Ovary (tissue), 9 donors: ENCODE results near the gene EID3. TPM values are rescaled to one million over a fixed set of nuclear protein-coding genes. Genes with fewer than 3 reads are reported as not detected.

ENCODE experiments used
- DNase-seq, 5 donors: peaks; one replicate each; pipeline ENCODE4 v3.0.0-alpha.2; 2019 to 2020
- H3K27ac ChIP-seq, 2 donors: fragments of 200-600 bp; one replicate each; pipeline versions ENCODE4 v1.5.1 to v1.8.0; 2019 to 2022
- H3K27me3 ChIP-seq: fragments of 200-600 bp; one replicate; pipeline ENCODE4 v1.8.0; 2022
- H3K36me3 ChIP-seq: fragments of 200-600 bp; sonication (generic); one replicate; pipeline ENCODE4 v1.5.1; 2019
- H3K4me1 ChIP-seq: one replicate; pipeline ENCODE4 v1.8.1; 2013; ENCODE audit warnings: mild to moderate bottlenecking, moderate library complexity; ENCODE audit not compliant: insufficient read depth
- H3K4me3 ChIP-seq: fragments of 200-600 bp; sonication (generic); one replicate; pipeline ENCODE4 v1.5.1; 2017
- H3K9me3 ChIP-seq, 2 donors: fragments of 200-600 bp in 1 of 2; sonication (generic) in 1 of 2; one replicate each; pipeline versions ENCODE4 v1.5.1 to v1.8.1; 2013 to 2019; ENCODE audit warnings: mild to moderate bottlenecking in 1 of 2, moderate library complexity in 1 of 2
- EP300 ChIP-seq: sonication (generic); formaldehyde crosslinking; IDR thresholded peaks from one replicate; pipeline ENCODE4 v1.6.1; 2017; ENCODE audit warnings: antibody characterized with exemption
- POLR2A ChIP-seq: fragments of 450-650 bp; IDR thresholded peaks from one replicate; pipeline ENCODE4 v1.6.1; 2017; ENCODE audit warnings: antibody characterized with exemption, mild to moderate bottlenecking, moderate library complexity
- WGBS, 3 donors: extraction: QIAGEN DNeasy Blood & Tissue Kit in 1 of 3; methylation state at CpG; one replicate each; pipeline versions ENCODE4 v1.1.5 to v1.1.7; 2013 to 2017; 5-methylcytosine and 5-hydroxymethylcytosine counted together
- intact Hi-C, 4 donors: fragments of 100-400 bp; cut with DNase I; formaldehyde crosslinking; loops; one replicate each; pipeline versions ENCODE4 v1.11.0 to v1.15.1; 2022 to 2023
- polyA plus RNA-seq, 2 donors: library from polyadenylated mRNA; stranded (reverse); fragments of 200-250 nt in 1 of 2; fragments of 350-450 nt in 1 of 2; fragmentation: Illumina TruSeq in 1 of 2; extraction: RNeasy Lipid Tissue Mini Kit (QIAGEN cat#74804) in 1 of 2; gene quantifications; one replicate each; pipeline ENCODE4 v1.2.3, GENCODE V29; 2013 to 2014
- total RNA-seq, 7 donors: library from RNA; depleted of rRNA in 2 of 7; stranded (reverse); fragments of >200 nt in 2 of 7; fragmentation: NEBNext Ultra II Directional in 3 of 7; extraction: Animal tissue kit (Norgen Biotek cat#: 25700) in 3 of 7; gene quantifications; one replicate each; pipeline versions ENCODE4 v1.1.0 to v1.2.4, GENCODE V29; 2016 to 2023
- TF ChIP-seq, protein P1 (sequence below), 3 donors: fragments of 450-650 bp in 2 of 3; fragments of 200-600 bp in 1 of 3; IDR thresholded peaks; one replicate each; pipeline versions ENCODE4 v1.5.1 to v1.8.0; 2016 to 2022; ENCODE audit warnings: antibody characterized with exemption in 3 of 3, mild to moderate bottlenecking in 1 of 3
- donor health status: DM: no; HTN: no; CAD: no; lungs with moderate emphysema.
- donor health status: DM: no; HTN: no; CAD: no.
- donor health status: Bipolar disorder and iron deficiency.
- donor health status: DM: yes; HTN: yes; CAD: no.
- donor health status: DM: no; HTN: no; CAD: no.
- donor health status: DM: yes; HTN: yes; CAD: no.

EID3 gene
- total and polyA plus RNA-seq, 9 donors = 3.0 to 23.4 (median 6.2) TPM

DNA sequence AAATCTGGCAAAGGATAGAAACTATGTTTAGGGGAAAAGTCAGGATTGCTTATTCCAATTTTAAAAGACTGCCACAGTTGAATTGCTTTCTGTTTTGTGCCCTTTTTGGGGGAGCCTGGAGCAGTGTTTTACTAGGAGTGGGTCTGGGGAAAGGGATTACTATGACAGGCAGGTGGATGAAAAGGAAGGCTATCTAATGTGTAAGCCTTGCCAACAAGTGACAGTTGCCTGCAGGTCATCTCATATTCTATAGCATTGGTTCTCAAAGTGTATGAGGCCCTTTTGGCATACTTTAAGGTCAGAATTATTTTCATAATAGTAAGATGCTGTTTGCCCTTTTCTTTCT, 4.1 kb downstream of the EID3 start:
- Histone ChIP-seq H3K4me1 (peaks cover 10% of the 10 kb centered on the region), H3K4me3 (no peak overlapping the region), H3K27me3 (no peaks in the 10 kb centered on the region), H3K36me3 (no peaks in the 10 kb centered on the region), H3K9me3 (no peaks in the 10 kb centered on the region), H3K27ac (no peak overlapping the region)
- intact Hi-C loops = no loop called here
- no peak for DNase-seq
- TF ChIP-seq EP300 (no peak), POLR2A (no peak)
- TF ChIP-seq, protein P1, sequence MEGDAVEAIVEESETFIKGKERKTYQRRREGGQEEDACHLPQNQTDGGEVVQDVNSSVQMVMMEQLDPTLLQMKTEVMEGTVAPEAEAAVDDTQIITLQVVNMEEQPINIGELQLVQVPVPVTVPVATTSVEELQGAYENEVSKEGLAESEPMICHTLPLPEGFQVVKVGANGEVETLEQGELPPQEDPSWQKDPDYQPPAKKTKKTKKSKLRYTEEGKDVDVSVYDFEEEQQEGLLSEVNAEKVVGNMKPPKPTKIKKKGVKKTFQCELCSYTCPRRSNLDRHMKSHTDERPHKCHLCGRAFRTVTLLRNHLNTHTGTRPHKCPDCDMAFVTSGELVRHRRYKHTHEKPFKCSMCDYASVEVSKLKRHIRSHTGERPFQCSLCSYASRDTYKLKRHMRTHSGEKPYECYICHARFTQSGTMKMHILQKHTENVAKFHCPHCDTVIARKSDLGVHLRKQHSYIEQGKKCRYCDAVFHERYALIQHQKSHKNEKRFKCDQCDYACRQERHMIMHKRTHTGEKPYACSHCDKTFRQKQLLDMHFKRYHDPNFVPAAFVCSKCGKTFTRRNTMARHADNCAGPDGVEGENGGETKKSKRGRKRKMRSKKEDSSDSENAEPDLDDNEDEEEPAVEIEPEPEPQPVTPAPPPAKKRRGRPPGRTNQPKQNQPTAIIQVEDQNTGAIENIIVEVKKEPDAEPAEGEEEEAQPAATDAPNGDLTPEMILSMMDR (IDR thresholded peaks at IDR 0.05) = no peak

DNA sequence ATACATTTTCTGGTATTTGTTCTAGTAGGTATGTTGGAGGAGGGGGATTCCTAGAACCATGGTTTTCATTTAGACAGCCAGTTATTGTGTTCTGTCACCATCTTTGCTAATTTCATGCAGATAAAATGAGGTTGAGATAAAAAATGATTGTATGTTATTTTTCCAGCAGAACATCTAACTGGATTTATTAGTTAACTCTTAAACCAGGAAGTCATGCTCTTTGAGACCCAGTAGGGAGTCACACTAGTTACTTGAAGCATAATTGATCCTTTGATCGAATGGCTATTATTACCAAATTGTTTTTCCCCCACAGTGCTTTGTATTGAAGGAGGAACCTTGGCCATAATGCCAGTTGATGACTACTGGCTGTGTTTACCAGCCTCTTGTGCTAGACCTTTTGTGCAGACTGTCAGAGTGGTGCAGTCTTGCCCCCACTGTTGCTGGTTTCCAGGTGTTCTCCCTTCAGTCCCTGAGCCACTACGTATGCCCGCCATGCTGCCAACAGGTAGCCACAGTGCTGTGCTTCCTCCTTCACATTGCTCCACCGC, 6.0 kb downstream of the EID3 start:
- TF ChIP-seq POLR2A (no peak), EP300 (no peak)
- TF ChIP-seq, protein P1 (IDR thresholded peaks at IDR 0.05) = no peak
- no peak overlapping the region for H3K27ac ChIP-seq
- no peaks in the 10 kb centered on the region for H3K36me3 ChIP-seq
- intact Hi-C loops = no loop called here
- H3K4me3 ChIP-seq = no peak overlapping the region
- no peak for DNase-seq
- H3K4me1 ChIP-seq = peaks cover 8% of the 10 kb centered on the region
- no peaks in the 10 kb centered on the region for H3K9me3 ChIP-seq
- no peaks in the 10 kb centered on the region for H3K27me3 ChIP-seq
- 95 to 98% (median 96%) methylated on average over 4 of the region's 4 CpGs for WGBS, 3 donors

DNA sequence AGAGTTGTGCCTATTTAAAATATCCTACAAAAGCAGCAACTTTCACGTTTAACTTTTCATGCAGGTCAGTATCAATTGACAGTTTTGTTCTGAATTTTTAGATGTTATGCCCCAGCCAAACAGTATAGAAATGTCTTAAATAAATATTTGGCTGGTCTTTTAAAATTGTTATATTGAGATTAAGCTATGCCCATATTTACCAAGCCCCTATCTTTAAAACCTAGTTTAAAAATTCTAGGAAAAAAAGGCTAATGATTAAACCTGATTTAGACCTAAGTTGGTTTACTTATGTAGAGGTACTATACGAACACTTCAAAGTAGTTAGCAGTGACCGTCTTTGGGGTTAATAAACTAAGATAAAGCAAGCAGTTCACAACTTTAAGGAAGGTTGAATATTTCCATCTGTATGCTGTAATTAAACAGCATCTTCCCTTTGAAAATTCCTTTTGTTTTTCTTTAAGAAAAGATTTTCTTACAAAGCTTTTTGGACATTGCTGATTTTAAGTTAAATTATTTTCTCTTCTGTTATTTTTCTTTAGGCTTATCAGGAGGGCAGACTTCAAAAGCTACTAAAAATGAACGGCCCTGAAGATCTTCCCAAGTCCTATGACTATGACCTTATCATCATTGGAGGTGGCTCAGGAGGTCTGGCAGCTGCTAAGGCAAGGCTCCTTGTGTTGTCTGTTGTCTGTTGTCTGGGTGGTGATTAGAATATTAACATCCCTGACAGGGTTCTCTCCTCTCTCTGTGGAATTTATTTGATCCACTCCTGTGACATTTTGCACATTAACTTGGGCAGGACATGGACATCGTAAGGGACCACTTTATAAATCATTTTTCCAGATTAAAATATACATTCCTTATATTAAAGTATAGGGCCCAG, 7.5 kb downstream of the EID3 start:
- TF ChIP-seq POLR2A (no peak), EP300 (no peak)
- TF ChIP-seq, protein P1 (IDR thresholded peaks at IDR 0.05) = no peak
- no peaks in the 10 kb centered on the region for H3K36me3 ChIP-seq
- peaks cover 8% of the 10 kb centered on the region for H3K4me1 ChIP-seq
- H3K27me3 ChIP-seq = no peaks in the 10 kb centered on the region
- H3K27ac ChIP-seq = no peak overlapping the region
- no peaks in the 10 kb centered on the region for H3K9me3 ChIP-seq
- no peak overlapping the region for H3K4me3 ChIP-seq
- DNase-seq = no peak
- intact Hi-C loops = no loop called here
- WGBS, 3 donors = 48 to 65% (median 49%) methylated on average over 5 of the region's 5 CpGs

DNA sequence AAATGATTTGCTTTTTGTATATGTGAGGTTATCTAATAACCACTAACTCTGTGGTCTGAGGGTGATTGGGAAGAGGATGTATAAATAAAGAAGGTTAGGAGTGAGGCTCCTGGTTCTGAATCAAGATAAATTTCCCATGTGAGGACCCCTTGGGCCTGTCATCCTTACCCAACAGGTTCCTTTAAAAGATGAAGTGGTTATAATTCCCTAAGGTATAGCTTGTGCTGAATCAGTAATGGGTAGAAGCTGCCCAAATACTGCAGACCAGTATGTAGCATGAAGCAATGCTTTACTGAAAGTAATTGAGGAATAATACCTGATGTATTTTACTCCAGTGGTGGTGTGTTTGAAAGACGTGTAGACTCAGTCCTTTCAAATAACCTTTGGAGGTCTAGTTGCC, 8.7 kb downstream of the EID3 start:
- WGBS, 3 donors = 88 to 93% (median 91%) methylated on average over 1 of the region's 1 CpG
- H3K36me3 ChIP-seq = no peaks in the 10 kb centered on the region
- H3K27ac ChIP-seq = no peak overlapping the region
- H3K4me1 ChIP-seq = peaks cover 9% of the 10 kb centered on the region
- H3K4me3 ChIP-seq = no peak overlapping the region
- intact Hi-C loops = no loop called here
- TF ChIP-seq, protein P1 (IDR thresholded peaks at IDR 0.05) = no peak
- TF ChIP-seq POLR2A (no peak), EP300 (no peak)
- no peaks in the 10 kb centered on the region for H3K27me3 ChIP-seq
- no peak for DNase-seq
- H3K9me3 ChIP-seq = no peaks in the 10 kb centered on the region
